GM19035 (cell line): ENCODE results near the gene STX10.
A peak's percentile ranks its signal among the peaks of the same experiment; 100 is the strongest.

Source experiments
- ATAC-seq: cut with Tn5 transposase; IDR thresholded peaks from one replicate; pipeline ENCODE4 v1.9.1; 2021; ENCODE audit not compliant: unreplicated experiment

Gene STX10

GRCh38 chr19:13120031-13120430 lies 30.1 kb downstream of the STX10 start:
- ATAC-seq: no peak

- ATAC-seq: no peak
Observed at GRCh38 chr19:13119627-13120026, 30.5 kb downstream of the STX10 start.

GRCh38 chr19:13118424-13119193 lies 31.6 kb downstream of the STX10 start:
- ATAC-seq: peak; percentile 1

GRCh38 chr19:13117772-13118423 lies 32.3 kb downstream of the STX10 start, which contains the start of gene NACC1:
NACC1 (plus strand) TSS chr19:13118264; CDS start chr19:13135208, 16,944 bp downstream.
- ATAC-seq: peak; percentile 51

- ATAC-seq: no peak
Observed at GRCh38 chr19:13117176-13117771, 32.9 kb downstream of the STX10 start.

- peak; percentile 55 for ATAC-seq
Observed at GRCh38 chr19:13116282-13117175, 33.6 kb downstream of the STX10 start, which contains the start of gene TRMT1. TRMT1 (minus strand) TSS chr19:13116740; CDS start chr19:13116399, 341 bp downstream.

GRCh38 chr19:13115936-13116281 lies 34.3 kb downstream of the STX10 start:
- no peak for ATAC-seq

GRCh38 chr19:13112555-13112954 lies 37.6 kb downstream of the STX10 start:
- ATAC-seq: no peak

- ATAC-seq: no peak
Observed at GRCh38 chr19:13110099-13110610, 40.0 kb downstream of the STX10 start.

- no peak for ATAC-seq
Observed at GRCh38 chr19:13109361-13110098, 40.6 kb downstream of the STX10 start.

GRCh38 chr19:13104848-13105711 lies 45.1 kb downstream of the STX10 start:
- no peak for ATAC-seq

- peak; percentile 35 for ATAC-seq
Observed at GRCh38 chr19:13104360-13104847, 45.8 kb downstream of the STX10 start.

GRCh38 chr19:13103581-13104359 lies 46.4 kb downstream of the STX10 start:
- no peak for ATAC-seq

- ATAC-seq: peak; percentile 38
Observed at GRCh38 chr19:13102666-13103580, 47.3 kb downstream of the STX10 start, which contains the start of gene LYL1. LYL1 (minus strand) TSS chr19:13102858; CDS start chr19:13101171, 1,687 bp downstream.

GRCh38 chr19:13102416-13102665 lies 47.8 kb downstream of the STX10 start:
- no peak for ATAC-seq

GRCh38 chr19:13101590-13102415 lies 48.4 kb downstream of the STX10 start:
- no peak for ATAC-seq
